HFFc6 (cell line): ENCODE measurements around the gene NXPH4. TPM values are rescaled to one million over a fixed set of nuclear protein-coding genes. Genes with fewer than 3 reads are reported as not detected.

Experiments
- DNase-seq: peaks from one replicate; pipeline ENCODE4 v3.0.0-alpha.2; 2018
- H3K27ac Mint-ChIP-seq: 2 replicates; pipeline ENCODE4 v1.8.0; 2020; ENCODE audit warnings: mild to moderate bottlenecking, mixed read lengths
- H3K27me3 Mint-ChIP-seq: 2 replicates; pipeline ENCODE4 v1.8.0; 2021; ENCODE audit warnings: mild to moderate bottlenecking, moderate library complexity, mixed read lengths; ENCODE audit not compliant: insufficient read depth
- H3K36me3 Mint-ChIP-seq: 2 replicates; pipeline ENCODE4 v1.8.0; 2021; ENCODE audit warnings: low read depth, mixed read lengths
- H3K4me1 Mint-ChIP-seq: 2 replicates; pipeline ENCODE4 v1.8.0; 2020; ENCODE audit warnings: low read depth, mixed read lengths
- H3K4me3 Mint-ChIP-seq: 2 replicates; pipeline ENCODE4 v1.8.0; 2020; ENCODE audit warnings: mild to moderate bottlenecking, moderate library complexity, mixed read lengths
- H3K9me3 Mint-ChIP-seq: 2 replicates; pipeline ENCODE4 v1.8.0; 2020; ENCODE audit warnings: mild to moderate bottlenecking, mixed read lengths
- CTCF ChIP-seq: fragments of 200-600 bp; sonication (generic); IDR thresholded peaks from 2 replicates; pipeline ENCODE4 v1.5.0; 2021; ENCODE audit warnings: antibody characterized with exemption, mild to moderate bottlenecking
- total RNA-seq, 6 experiments: library from RNA; stranded (reverse); fragmentation: NEBNext Ultra II Directional; extraction: Animal tissue kit (Norgen Biotek cat#: 25700); gene quantifications; 2 replicates in 1 of 6; 3 replicates in 5 of 6; pipeline ENCODE4 v1.2.3, GENCODE V29; 2021

The NXPH4 gene
- total RNA-seq, 6 experiments from 2014 or later, result 2.9 to 8.2 (median 3.9) TPM

- Mint-ChIP-seq H3K4me1 (peaks cover 50% of the 10 kb centered on the region), H3K36me3 (peaks cover 2% of the 10 kb centered on the region), H3K27me3 (peaks cover 22% of the 10 kb centered on the region), H3K4me3 (peak overlapping the region; percentile 81), H3K9me3 (no peaks in the 10 kb centered on the region; the same call in 1 of the 2 replicates), H3K27ac (peak overlapping the region; percentile 54)
- DNase-seq, result no peak
- no peak for TF ChIP-seq CTCF
Observed at GRCh38 chr12:57239587-57240065, 23.0 kb downstream of the NXPH4 start.

DNA sequence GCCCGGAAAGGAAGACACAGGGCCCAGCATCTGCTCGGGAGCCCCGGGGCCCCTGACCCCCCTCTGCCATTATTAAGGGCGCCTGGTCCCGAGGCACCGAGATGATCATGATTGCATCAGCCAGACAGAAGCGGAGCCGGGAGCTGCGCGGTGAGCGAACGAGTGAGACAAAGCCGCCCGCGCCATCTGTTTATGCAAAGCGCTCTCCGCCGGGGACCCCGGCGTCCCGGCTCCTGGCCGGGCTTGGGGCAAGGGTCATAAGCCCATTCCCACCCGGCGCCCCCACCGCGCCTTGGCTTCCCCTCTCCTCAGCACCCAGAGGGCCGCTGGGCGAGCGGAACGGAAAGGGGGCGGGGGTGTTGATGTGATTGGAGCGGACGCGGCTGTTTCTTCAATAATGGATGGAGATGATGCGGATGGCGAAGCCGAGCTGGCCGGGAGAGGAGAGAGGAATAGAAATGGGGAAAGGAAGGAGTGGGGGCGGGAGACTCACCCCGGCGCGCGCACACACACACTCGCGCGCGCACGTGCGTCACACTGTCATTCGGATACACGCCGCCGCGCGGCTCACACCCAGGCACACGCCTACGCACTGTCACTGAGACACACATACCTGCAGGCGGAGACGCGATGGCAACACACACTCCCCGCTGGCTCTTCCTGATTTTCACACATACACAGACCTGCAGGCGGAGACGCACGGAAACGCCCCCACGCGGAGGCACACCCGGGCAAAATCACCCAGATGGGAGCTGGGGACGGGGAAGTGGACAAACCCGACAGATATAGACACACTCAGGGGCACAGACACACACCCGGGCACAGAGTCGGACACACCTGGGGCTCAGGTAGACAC lies 23.7 kb downstream of the NXPH4 start:
- no peak for TF ChIP-seq CTCF
- H3K9me3 Mint-ChIP-seq, result no peaks in the 10 kb centered on the region; the same call in 1 of the 2 replicates
- peak overlapping the region; percentile 54 for H3K27ac Mint-ChIP-seq
- peaks cover 50% of the 10 kb centered on the region for H3K4me1 Mint-ChIP-seq
- no peaks in the 10 kb centered on the region for H3K36me3 Mint-ChIP-seq
- peak overlapping the region; percentile 81 for H3K4me3 Mint-ChIP-seq
- peak; percentile 39 for DNase-seq
- H3K27me3 Mint-ChIP-seq, result peaks cover 23% of the 10 kb centered on the region

DNA sequence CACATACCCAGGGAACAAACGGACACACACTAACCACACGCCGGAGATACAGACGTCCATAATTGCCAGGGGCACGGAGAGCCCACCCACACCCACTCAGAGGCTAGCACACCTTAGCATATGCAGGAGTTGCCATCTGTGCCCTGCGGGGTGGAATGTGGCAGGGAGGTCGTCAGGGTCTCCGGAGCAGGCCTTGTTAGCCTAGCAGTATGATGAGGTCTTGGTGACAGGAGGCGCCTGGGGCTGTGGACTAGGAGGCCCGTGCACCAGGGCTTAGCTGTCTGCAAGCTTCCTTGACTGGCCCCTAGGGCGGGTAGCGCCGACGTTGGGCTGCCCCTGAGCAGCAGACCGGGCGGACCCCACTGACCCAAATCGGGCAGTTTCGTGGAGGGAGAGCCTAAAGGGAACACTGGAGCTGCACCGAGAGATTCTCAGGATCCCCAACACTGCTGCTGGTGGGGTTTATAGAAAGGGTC lies 24.4 kb downstream of the NXPH4 start:
- TF ChIP-seq CTCF, result no peak; the same call in 1 of the 2 replicates
- Mint-ChIP-seq H3K27me3 (peaks cover 23% of the 10 kb centered on the region), H3K4me3 (peak overlapping the region; percentile 81), H3K9me3 (no peaks in the 10 kb centered on the region; the same call in 1 of the 2 replicates), H3K27ac (peak overlapping the region; percentile 54; the same call in 1 of the 2 replicates), H3K4me1 (peaks cover 50% of the 10 kb centered on the region), H3K36me3 (no peaks in the 10 kb centered on the region)
- peak; percentile 28 for DNase-seq

GRCh38 chr12:57241402-57242310 lies 25.1 kb downstream of the NXPH4 start:
- Mint-ChIP-seq H3K4me3 (peak overlapping the region; percentile 81), H3K27me3 (peaks cover 23% of the 10 kb centered on the region), H3K9me3 (no peaks in the 10 kb centered on the region; the same call in 1 of the 2 replicates), H3K4me1 (peaks cover 49% of the 10 kb centered on the region), H3K36me3 (no peaks in the 10 kb centered on the region), H3K27ac (no peak overlapping the region)
- DNase-seq, result no peak
- 0 out of 2 replicates have a peak, but pooled peaks have one; percentile 3 for TF ChIP-seq CTCF

DNA sequence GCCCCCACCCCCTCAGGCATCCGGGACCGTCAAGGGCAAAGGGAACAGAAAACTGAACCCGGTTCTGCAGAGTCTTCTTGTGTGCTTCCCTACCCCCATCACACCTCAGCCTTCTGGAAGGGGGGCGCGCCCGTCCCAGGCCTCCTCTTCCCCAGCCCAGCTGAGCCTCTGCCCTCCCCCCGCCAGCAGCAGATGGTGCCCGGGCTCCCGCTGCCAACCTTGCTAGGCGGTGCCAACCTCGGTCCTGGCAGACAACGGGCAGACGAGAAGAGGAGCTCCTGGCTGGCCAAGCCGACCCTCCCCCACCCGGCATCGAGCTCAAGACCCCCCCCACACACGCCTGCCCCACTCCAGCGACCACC lies 25.7 kb downstream of the NXPH4 start:
- TF ChIP-seq CTCF, result no peak
- Mint-ChIP-seq H3K27me3 (peaks cover 23% of the 10 kb centered on the region), H3K9me3 (no peaks in the 10 kb centered on the region; the same call in 1 of the 2 replicates), H3K36me3 (no peaks in the 10 kb centered on the region), H3K4me1 (peaks cover 43% of the 10 kb centered on the region), H3K4me3 (0 out of 2 replicates have a peak overlapping the region, but pooled peaks have one; percentile 81), H3K27ac (no peak overlapping the region)
- no peak for DNase-seq
